ENCODE results near the gene ZNF362. TPM values are rescaled to one million over a fixed set of nuclear protein-coding genes. Genes with fewer than 3 reads are reported as not detected.

The ZNF362 gene
- polyA plus RNA-seq, 1 of the 3 experiments (the other 2 are of a cell fraction): 17.1 TPM

DNA sequence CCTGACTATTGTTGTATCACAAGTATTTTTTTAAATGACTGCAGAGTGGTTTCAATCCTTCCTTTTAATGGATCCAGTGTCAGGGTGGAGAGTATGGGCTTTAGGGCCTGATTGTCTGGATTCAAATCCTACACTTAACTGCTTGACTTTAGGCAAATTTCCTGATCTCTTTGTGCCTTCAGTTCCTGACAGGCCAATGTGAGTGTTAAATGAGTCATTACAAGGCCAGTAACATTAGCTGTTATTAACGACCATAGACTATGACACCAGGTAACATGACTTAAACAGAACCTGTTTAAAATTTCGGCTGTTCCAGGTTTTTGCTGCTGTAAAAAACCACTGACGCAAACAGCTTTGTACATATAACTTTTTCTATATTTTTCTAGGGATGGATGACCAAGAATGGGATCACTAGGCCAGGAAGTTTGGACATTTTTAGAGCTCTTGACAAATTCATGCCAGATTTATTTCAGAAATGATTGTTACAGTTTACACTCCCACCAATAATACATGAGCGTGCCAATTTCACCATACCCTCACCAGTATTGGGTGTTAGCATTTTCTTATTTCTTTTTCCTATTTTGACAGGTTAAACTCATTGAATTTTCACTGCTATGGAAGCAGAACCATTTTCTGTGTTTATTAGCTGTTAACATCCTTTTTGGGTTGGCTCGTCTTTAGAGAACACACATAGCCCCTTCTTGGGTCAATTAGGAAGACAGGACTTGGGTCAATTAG lies 11.3 kb downstream of the ZNF362 start:
- H3K79me2 ChIP-seq (ENCODE audit: insufficient read depth): peaks cover 84% of the 10 kb centered on the region
- no peaks in the 10 kb centered on the region for H3F3A ChIP-seq (replicated peaks; ENCODE audit: insufficient read depth)
- H3K9ac ChIP-seq: no peak overlapping the region
- H3K4me3 ChIP-seq (ENCODE audit: low read depth in 2 of 2, low read length in 1 of 2): no peak overlapping the region
- peaks cover 0 to 11% of the 10 kb centered on the region in 2 experiments; a peak in 1 of 4 replicates for H3K4me1 ChIP-seq (ENCODE audit: control insufficient read depth in 1 of 2, insufficient read depth in 2 of 2, low read depth in 1 of 2, low read length in 1 of 2)
- no peaks in the 10 kb centered on the region for H3K9me3 ChIP-seq
- no peak overlapping the region for H3K4me2 ChIP-seq
- WGBS (ENCODE audit: low lambda C conversion rate): 94% methylated on average over 5 of the region's 5 CpGs
- peaks cover 96% of the 10 kb centered on the region for H4K20me1 ChIP-seq (ENCODE audit: insufficient read depth)
- H3K9me2 ChIP-seq: no peaks in the 10 kb centered on the region
- H2AFZ ChIP-seq (ENCODE audit: low read depth): no peak overlapping the region
- no peaks in the 10 kb centered on the region for H3K27me3 ChIP-seq (ENCODE audit: insufficient read depth)
- no peak overlapping the region for H3K27ac ChIP-seq (ENCODE audit: low read depth in 2 of 2, low read length in 1 of 2)
- no peak for DNase-seq
- ChIA-PET POLR2A (interaction anchor here (0.6 kb wide), 1 partner anchor 13 kb away, joined by 3 read pairs; no protein-coding TSS in a partner anchor), CTCF (interaction anchor here (0.6 to 1.3 kb wide), 3 partner anchors 28 to 189 kb away, joined by 3 to 5 read pairs (median 4); no protein-coding TSS in a partner anchor)
- TF ChIP-seq YY1 (IDR thresholded peaks at IDR 0.05; ENCODE audit: low read depth) (no peak), SMC3 (IDR thresholded peaks at IDR 0.05; ENCODE audit: low read depth, low read length) (no peak), REST (IDR thresholded peaks at IDR 0.05; ENCODE audit: low read depth, low read length) (no peak), ELF1 (IDR thresholded peaks at IDR 0.05) (no peak), MEF2A (IDR thresholded peaks at IDR 0.05; ENCODE audit: borderline replicate concordance, low read depth) (no peak), SIN3A (IDR thresholded peaks at IDR 0.05; ENCODE audit: borderline replicate concordance, low read depth, low read length) (no peak), MXI1 (IDR thresholded peaks at IDR 0.05; ENCODE audit: low read depth, low read length) (no peak), NRF1 (IDR thresholded peaks at IDR 0.05; ENCODE audit: low read depth, low read length) (no peak), IRF3 (IDR thresholded peaks at IDR 0.05; ENCODE audit: low read depth, low read length) (no peak), TAF1 (IDR thresholded peaks at IDR 0.05; ENCODE audit: borderline replicate concordance, low read depth, low read length) (no peak), RFX5 (IDR thresholded peaks at IDR 0.05; ENCODE audit: low read length) (no peak), GATA2 (CRISPR knock-in tag; IDR thresholded peaks at IDR 0.05) (no peak)
- TF ChIP-seq, protein P1, sequence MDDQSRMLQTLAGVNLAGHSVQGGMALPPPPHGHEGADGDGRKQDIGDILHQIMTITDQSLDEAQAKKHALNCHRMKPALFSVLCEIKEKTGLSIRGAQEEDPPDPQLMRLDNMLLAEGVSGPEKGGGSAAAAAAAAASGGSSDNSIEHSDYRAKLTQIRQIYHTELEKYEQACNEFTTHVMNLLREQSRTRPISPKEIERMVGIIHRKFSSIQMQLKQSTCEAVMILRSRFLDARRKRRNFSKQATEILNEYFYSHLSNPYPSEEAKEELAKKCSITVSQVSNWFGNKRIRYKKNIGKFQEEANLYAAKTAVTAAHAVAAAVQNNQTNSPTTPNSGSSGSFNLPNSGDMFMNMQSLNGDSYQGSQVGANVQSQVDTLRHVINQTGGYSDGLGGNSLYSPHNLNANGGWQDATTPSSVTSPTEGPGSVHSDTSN (IDR thresholded peaks at IDR 0.05): no peak
- H3K36me3 ChIP-seq (replicated peaks in 1 of 2; ENCODE audit: control insufficient read depth in 1 of 2, insufficient read depth in 2 of 2, low read length in 1 of 2): peaks cover 6 to 11% of the 10 kb centered on the region in 2 experiments

Data from SK-N-SH (cell line).